NOMO-1 treated with DMSO at 0.1 percent for 48 hours (cell line): Measurements from ENCODE around the gene SLC22A23.
A peak's percentile ranks its signal among the peaks of the same experiment; 100 is the strongest.
"Not testable (repeated sequence)": the region's sequence is repeated elsewhere in the genome, so short reads cannot be mapped to it uniquely, and the experiment has no call there.

Experiments used
- DNase-seq: peaks from one replicate; lab custom pipeline; 2025; ENCODE audit not compliant: unreplicated experiment; lab: John Stamatoyannopoulos, UW

Gene SLC22A23

DNA sequence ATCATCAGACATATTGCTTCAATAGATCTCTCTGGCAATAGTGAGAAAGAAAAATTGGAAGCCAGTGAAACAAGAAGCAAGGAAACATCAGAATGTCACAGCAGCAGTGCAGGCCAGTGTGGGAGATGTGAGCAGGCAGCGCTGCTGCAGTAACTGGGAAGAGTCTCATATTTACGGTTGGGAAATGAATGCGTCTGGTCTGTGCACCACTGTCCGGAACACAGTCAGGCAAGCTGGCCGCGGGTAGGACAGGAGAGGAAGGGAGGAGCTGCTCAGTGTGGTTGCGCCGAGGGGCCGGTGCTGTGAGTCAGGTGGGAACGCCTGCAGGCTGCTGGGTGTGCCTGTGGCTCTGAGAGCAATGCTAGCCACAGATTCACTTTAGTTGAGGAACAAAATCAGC is 204.5 kb downstream of the SLC22A23 start:
- DNase-seq: peak; percentile 90

DNA sequence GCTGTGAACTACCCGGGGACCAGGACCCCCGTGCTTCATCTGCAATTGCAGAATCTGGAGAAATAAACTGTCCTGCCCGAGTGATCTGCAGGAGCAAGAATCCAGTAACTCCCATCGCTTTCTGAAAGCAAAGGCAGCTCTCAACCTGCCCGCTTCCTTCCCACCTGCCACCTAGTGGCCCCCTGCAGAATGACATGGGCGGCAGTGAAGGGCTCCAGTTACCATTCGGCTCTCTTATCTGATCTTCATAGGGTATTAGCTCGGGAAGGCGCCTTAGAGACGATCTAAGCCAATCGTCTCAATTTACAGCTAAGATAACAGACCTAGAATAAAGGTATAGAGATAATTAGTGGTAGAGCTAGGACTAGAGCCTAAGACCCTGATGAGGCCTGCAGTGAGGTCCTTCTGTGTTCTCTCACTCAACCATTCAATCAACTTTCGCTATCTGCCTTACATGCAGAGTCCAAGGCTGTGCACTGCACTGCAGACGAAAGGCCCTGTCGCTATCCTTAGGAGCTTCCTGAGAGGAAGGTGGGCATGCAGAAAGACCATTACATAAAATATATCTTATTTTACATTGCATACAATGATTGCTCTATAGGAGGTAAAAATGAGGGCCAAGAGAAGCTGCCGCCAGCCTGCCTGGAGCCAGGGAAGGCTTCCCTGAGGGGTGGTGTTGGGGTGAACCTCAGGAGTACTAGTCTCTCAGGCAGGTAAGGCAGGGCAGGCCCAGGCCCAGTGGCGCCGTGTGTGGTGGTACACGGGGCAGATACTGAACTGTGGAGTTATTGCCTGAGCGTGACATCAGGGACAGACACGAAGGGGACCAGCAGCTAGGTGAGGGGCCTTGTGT is 205.2 kb downstream of the SLC22A23 start:
- DNase-seq: peak; percentile 68

DNA sequence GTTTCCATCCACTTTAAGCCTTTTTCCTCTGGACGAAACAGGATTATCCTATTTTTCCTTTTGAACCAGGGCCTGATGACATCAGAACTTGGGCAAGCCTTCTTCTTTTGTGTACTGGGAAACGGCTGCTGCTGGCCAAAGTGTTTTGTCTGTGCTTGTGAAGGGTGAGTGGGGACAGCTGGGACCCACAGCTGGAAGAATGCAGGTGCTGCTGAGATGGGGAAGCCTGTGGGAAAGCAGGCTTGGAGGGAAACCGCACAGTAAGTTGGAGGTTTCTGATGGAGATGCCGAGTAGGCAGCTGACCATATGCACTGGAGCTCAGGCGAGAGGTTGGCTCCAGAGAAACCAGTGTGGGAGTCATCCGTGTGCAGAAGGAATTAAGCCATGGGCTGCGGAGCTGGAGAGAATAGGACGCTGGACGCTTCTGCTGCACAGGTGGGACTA is 206.6 kb downstream of the SLC22A23 start:
- no peak for DNase-seq

DNA sequence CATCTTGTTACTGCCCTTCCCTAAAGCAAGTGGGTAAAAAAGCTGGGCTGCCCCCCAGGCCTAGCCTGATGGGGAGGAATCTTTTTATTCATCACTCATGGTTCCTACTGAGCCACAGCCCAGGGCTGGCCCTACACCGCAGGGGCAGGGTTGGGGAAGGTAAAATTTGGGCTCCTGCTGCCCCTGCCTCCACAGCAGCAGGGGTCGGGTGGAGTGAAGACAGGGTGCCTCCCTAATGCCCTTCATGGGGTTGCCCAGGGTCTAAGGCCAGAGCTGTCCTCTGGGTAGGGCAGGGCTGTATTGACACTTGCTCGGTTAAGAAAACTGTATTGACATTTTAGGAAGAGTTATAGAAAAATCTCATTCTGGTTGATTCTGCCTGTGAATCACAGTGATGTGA is 207.0 kb downstream of the SLC22A23 start:
- no peak for DNase-seq

DNA sequence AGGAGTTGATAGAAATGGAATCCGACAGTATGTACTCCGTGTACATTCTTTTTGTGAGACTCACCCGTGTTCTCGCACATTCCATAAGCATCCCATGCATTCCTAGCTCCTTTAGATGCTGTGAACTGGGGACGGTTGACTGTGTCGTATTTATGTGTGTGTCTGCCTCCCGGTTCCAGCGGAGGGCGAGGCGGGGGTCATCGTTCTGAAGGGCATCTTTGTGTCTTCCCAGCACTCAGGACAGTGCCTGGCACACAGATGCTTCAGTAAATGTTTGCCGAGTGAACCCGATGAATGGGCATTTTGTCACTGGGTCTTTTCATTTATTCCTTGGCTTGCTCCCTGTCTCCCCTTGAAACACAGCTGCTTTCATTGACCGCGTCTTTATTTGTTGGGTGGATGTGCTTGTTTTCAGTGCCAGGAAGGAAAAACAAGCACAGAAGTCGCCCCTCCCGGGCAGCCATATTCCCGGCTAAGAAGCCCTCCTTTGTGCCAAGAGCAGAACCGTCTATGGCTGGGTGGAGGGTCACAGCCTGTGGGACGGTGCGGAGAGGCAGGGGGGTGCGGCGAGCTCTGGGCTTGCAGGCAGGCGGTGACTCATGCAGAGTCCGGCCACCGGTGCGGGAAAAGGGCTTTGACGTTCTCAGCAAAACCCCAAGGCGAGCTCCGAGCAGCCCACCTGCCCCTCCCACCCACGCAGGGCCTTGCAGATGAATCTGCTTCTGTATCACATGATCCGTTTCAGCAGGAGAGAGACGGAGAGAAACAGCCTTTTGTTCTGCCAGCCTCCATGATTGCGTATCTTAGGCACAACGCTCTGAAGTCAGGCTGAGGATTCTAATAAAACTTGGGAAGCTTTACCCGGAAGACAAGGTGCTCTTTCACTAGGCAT is 209.3 kb downstream of the SLC22A23 start:
- DNase-seq: no peak

DNA sequence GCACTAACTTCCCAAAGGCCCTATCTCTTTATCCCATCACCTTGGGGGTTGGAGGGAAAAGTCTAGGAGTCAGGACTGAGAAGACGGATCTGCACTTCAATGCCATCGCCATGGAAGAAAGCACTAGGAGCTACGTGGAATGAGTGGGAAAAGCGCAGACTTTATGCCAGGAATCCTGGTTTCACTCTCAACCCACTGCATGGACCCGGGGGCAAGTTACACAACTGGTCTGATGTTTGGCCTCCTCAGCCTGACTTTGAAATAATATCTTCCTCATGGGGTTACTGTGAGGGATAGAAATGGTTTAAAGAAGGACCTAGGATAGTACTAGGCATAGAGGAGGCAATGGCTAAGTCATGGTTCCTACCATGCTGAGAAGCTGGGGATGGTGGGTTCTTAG is 211.6 kb downstream of the SLC22A23 start:
- no peak for DNase-seq

DNA sequence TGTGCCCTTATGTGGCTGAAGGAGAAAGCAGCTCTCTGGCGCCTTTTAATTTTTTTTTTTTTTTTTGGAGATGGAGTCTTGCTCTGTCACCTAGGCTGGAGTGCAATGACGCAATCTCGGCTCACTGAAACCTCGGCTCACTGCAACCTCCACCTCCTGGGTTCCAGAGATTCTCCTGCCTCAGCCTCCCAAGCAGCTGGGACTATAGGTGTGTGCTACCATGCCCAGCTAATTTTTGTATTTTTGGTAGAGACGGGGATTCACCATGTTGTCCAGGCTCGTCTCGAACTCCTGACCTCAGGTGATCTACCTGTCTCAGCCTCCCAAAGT is 212.1 kb downstream of the SLC22A23 start:
- DNase-seq: not testable (repeated sequence)

DNA sequence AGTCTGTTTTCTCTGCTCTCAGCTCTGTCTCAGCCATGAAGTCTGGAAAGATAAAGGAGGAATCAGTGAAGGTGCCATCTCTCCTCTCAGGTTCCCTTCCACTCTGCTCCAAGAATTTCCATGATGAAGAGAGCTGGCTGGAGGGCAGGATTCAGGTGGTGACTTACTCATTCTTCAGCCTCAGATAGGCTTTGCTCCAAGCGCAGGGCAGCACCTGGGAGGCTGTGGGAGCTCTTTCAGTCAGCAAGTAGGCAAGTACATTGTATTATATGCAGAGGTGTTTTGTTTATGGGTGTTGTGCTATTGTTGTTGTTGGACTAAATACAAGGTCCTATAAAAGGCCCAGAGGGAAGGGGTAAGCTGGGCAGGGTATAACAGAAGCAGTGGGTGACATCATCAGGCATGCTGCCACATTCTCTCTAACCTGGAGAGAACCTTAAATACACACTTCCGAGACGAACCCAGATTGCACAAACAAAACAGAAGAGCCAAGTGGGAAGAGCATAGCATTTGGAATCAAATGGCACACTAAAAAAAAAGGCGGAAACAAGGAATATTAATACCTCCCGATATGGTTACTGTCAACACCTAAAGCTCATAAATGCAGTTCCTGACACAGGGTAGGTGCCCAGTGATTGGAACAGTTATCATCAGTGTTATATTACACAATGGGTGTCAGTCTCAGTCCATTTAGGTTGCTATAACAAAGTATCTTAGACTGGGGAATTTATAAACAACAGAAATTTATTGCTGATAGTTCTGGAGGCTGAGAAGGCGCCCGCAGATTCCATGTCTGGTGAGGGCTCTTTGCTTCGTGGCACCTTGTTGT is 212.6 kb downstream of the SLC22A23 start:
- no peak for DNase-seq

DNA sequence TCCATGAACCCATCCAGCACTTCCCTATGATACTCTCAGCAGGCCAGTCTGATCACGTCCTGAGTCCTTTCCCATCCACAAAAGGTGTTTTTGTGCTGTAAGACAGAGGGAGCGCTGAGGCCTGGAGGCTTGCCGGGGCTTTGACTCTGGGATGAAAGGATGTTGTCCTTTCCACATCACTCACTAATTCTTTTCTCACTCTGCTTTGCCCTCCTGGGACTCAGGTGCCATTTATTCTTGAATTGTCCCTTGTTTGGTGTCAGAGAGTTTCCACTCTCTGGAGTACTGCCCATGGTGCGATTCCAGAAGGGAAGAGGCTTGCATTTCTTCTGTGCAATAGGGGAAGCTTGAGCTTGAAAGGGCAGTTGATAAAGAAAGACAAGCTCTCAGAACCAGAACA is 214.1 kb downstream of the SLC22A23 start:
- DNase-seq: no peak

DNA sequence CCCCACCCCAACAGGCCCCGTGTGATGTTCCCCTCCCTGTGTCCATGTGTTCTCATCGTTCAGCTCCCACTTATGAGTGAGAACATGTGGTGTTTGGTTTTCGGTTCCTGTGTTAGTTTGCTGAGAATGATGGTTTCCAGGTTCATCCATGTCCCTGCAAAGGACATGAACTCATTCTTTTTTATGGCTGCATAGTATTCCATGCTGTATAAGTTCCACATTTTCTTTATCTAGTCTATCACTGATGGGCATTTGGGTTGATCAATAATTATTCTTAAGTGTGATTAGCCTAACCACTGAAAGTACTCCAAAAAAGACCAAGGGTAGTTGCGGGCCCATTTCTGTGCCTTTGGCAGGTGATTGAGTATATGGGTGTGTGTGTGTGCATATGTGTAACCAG is 215.1 kb downstream of the SLC22A23 start:
- DNase-seq: not testable (repeated sequence)

DNA sequence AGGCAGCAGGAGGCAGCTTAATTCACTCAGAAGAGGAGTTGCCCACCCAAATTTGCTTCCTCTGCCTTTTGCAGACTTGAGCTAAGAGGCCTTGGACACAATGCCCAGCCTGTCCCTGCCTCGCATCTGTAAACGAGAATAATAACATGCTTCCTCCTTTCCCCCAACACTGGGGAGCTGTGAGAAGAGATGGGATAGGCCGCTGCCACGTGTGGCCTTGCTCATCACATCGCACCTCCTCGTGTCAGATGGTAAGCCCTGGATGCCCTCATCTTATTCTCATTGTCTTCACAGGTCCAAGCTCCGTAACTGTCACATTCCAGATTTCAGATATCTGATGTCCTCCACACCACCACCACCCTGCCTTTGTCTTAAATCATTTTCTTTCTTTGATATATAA is 216.3 kb downstream of the SLC22A23 start:
- DNase-seq: no peak

DNA sequence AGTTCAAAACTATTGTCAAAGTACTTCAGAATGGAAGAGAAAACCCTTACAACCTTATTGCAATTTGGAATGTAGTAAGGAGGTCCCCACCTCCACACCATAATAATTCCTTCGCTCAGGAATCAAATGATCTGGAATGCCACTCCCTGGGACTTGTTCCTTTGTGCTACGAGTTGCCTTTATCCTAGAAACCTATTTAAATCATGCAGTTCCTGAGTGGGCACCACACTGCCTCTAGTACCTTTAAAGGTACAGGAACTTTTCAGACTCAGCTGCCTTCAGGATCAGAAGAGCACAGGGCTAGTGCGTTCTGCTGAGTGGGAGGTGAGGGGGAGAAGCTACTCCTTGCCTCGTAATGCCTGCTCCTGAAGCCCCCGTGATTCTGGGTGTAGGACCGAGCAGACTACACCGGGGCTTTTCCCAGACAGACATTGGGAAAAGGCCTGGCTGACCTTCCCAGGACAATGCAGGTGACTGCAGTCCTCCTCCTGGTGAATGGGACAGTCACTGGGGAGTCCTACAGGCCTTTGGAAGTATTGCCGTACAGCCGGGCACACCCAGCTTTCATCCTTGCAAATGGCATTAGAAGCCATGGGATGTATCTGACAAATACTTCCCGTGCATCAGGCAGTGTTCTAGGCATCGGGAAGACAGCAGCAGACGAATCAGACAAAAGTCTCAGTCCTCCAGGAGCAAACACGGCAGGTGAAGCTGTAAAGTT is 217.6 kb downstream of the SLC22A23 start:
- DNase-seq: no peak

DNA sequence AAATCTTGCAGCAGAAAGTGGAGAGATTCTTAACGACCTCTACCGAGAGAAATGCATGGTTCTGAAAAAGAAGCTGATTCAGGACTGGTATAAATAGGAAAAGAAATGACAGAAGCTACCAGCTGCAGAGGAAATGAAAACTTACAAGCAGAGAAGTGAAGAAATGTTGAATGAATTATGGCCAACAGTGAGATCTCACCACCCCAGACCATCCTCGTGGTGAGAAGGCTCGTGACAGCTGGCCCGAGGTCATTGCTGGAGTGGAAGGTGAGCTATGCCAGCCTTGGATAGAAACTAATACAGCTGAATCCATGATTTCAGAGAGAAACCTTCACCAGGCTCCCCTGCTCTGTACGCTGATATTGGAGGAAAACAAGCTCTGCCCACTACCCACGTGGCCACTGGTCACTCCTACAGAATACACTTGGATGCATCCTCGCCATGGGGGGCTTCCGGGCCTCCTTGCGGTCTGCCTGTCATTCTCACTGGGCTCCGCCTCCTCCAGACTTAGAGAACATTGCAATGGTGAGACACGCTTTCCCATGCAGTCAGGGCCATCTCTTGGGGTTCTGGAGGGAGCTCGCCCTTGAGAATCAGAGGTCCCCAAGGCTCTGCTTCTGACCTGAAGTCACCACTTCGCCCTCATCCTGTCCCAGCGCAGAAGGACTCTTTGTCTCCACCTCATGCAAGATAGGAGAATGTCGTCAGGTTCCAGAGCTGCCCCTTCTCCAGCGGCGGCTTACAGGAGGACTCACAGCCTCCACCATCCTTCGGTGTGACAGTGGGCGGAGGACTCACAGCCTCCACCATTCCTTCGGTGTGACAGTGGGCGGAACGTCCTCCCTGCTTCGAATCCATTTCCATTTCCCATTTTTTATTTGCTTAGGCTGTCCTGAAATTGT is 218.8 kb downstream of the SLC22A23 start:
- DNase-seq: peak; percentile 58

DNA sequence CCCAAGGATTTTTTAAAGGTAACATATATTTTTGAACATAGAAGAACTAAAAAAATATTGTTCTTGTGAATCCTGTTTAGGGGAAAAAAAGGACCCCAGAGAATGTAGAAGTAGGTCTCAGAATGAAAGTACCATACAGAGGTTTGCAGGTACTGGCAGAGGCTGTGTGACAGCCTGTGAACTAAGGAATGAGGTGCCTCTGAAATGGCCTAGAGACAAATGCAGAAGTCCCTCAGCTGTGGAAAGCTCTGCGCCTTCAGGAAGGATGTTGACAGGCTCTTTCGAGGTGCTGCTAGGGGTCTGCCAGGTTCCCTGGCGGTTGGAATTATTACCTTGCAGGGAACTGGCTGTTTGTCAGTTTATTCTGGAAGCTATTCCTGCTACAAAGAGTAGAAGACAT is 220.8 kb downstream of the SLC22A23 start:
- DNase-seq: no peak

DNA sequence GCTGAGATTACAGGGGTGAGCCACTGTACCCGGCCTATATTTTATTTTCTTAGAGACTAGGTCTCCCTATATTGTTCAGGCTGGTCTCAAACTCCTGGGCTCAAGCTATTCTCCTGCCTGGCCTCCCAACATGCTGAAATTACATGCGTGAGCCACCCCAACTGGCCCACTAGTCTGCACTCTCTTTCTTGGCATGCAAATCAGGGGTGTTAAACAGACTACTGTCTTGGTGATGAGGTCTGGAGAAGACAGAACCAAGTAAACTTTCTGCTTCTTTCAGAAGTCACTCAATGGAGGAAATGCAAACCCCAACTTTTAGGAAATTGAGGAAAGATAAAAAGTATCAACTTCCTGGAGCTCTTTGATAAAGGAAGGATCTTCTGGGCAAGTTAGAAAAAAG is 221.4 kb downstream of the SLC22A23 start:
- DNase-seq: no peak

DNA sequence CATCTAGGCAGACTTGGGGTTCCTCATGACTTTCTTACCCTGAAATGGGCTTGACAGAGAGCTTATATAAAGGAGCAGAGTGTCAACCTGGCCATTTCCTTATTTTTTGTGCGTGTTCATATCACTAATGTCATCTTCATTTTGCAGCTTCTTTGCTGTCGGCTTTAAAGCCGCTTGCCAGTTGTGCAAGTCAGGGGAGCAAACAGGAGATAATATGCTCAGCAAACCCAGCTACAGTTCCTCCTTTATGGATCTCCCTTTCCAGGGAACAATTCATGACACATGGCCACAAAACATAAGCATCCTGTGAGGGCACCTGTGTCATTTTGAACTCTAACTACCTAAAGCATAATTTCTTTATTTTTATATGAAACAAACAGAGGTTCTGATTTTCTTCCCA is 222.9 kb downstream of the SLC22A23 start:
- DNase-seq: peak; percentile 14

DNA sequence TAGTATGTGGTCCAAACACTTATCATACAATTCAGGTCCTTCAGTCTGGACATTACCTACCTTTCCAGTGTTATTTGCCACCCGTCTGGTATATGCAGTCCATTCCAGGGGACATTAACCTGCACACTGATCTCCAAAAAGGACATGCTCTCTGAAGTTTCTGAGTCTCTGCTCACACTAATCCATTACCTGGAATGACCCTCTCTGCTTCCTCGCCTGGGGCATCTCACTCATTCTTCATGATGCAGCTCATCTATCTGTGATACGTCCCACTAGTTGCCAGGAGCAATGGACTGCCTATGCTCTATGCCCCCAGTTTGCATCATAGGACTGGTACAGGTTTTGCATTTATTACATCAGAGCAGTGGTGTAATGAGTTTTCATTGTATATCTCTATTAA is 223.5 kb downstream of the SLC22A23 start:
- DNase-seq: no peak

DNA sequence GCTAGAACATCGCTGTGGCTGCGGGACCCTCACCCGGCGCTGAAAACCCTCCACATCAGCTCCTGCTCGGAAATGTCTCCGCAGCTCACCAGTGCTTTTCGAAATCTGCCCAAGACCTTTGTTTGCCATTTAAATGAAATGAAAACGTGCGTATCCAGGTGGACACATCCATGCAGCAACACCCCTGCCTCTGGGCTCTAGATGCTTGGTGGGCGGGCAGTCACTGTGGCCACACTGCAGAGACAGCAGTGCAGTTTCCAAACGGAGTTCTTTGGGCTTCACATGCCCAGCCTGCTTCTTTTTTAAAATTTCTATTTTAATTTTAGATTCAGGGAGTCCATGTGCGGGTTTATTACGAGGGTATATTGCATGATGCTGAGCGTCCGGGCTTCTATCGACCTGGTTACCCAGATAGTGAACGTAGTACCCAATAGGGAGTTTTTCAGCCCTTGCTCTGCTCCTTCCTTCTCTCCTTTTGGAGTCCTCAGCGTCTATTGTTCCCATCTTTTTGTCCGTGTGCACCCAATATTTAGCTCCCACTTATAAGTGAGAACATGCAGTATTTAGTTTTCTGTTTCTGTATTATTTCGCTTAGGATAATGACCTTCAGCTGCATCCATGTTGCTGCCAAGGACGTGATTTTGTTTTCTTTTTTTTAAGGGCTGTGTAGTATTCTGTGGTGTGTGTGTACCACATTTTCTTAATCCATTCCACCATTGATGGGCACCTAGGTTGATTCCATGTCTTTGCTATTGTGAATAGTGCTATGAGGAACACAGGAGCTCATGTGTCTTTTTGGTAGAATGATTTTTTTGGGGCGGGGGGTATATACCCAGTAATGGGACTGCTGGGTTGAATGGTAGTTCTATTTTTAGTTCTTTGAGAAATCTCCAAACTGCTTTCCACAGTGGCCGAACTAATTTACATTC is 224.6 kb downstream of the SLC22A23 start:
- no peak for DNase-seq
